WTC11 (cell line): ENCODE data around the gene CUTC. TPM values are rescaled to one million over a fixed set of nuclear protein-coding genes. Genes with fewer than 3 reads are reported as not detected.

Source experiments
- total RNA-seq: library from RNA; stranded (reverse); gene quantifications from 3 replicates; pipeline ENCODE4 v1.2.3, GENCODE V29; 2021

The CUTC gene
- total RNA-seq, 1 experiment from 2014 or later: 28.6 TPM

Other genes starting within 250 kb of the CUTC start
- gene NKX2-3, start 199.3 kb upstream of the CUTC start, total RNA-seq: not detected in 3 replicates
- 17.3 to 18.3 TPM (median 18.2 TPM) in 3 replicates for gene SLC25A28, start 111.8 kb upstream of the CUTC start, total RNA-seq
- gene ENTPD7, start 72.7 kb upstream of the CUTC start, total RNA-seq: 10.2 to 11.4 TPM (median 11.2 TPM) in 3 replicates
- 39.9 to 41.4 TPM (median 40.4 TPM) in 3 replicates for gene COX15, start 107 bp upstream of the CUTC start, total RNA-seq
- 0.53 to 0.87 TPM (median 0.57 TPM) in 3 replicates for gene ABCC2, start 50.4 kb downstream of the CUTC start, total RNA-seq